GM19099 (cell line): ENCODE measurements around the gene SLC12A3.

Source experiments
- POLR2A ChIP-seq: IDR thresholded peaks from 3 replicates; pipeline ENCODE4 v1.6.1; 2011; ENCODE audit warnings: low read depth; ENCODE audit not compliant: insufficient read length; ENCODE audit errors: extremely low read depth

The SLC12A3 gene

DNA sequence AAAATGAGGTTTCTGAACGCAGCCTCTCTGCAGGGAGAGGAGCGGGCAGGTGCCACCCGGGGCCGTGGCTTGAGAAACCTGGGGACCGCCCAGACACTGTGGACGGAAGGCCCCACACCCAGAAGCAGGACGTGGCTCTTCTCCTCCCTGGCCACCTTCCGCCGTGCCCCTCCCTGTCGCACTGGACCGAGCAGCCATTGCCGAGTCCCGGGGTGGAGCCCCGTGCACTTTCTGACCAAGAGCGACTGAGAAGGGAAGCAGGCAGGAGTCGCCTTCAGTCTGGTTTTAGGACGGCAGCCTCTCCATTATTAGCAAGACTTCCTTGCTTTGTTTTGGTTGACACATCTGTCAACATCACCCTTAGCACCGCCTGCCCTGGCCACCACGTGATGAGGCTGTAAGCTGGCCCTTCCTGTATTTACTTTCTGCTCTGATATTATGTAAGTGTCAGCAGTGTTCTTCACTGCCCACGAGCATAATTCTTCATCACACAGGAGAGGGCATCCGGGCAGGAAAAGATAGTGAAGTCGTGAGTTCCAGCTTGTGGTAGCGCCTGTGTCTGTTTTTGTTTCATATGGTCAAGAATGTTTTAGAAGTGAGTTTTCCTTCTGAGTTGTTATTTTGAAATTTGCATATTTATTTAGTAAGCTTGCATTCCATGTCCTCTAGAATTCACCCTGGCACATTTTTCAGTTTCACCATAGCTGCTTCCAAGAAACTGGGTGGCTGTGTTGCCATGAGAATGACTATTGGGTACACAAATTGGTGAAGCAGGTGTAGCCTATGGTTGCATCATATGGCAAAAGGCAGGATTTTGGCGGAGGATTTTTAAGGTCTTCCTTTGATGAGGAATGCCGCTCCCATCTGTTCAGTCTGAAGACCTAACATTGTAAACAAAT is 68.0 kb downstream of the SLC12A3 start:
- TF ChIP-seq POLR2A, result no peak

- TF ChIP-seq POLR2A, result no peak
These were observed 69.0 kb downstream of the SLC12A3 start for GRCh38 chr16:56933828-56934598.

DNA sequence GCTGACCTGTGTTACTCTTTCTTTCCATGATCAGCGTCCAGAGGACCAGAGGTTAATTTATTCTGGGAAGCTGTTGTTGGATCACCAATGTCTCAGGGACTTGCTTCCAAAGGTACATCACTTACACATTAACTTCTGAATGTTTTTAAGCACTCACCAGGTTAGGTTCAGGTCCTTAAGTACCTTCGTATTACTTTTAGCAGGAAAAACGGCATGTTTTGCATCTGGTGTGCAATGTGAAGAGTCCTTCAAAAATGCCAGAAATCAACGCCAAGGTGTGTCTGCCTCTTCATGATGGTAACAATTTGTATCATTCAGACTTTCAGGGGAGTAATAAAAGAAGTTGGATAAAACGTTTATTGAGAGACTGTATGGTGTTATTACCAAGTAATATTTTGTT is 70.2 kb downstream of the SLC12A3 start:
- no peak for TF ChIP-seq POLR2A

DNA sequence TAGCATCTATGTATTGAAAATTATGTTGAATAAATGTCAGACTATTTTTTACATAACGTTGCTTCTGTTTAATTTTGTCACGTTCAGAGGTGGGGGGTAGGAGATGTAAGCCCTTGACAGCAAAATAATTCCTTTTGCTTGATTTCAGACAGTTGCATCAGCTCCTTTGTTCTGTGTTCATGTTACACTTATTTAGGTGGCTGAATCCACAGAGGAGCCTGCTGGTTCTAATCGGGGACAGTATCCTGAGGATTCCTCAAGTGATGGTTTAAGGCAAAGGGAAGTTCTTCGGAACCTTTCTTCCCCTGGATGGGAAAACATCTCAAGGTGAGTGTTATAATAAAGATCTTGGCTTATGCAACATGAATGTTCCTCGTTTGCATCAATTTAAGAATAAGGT is 71.5 kb downstream of the SLC12A3 start:
- TF ChIP-seq POLR2A, result no peak

GRCh38 chr16:56936950-56937349 is 71.9 kb downstream of the SLC12A3 start:
- no peak for TF ChIP-seq POLR2A

- TF ChIP-seq POLR2A, result peak; percentile 28
These were observed 73.9 kb downstream of the SLC12A3 start for GRCh38 chr16:56938664-56939513.

- TF ChIP-seq POLR2A, result no peak
These were observed 74.8 kb downstream of the SLC12A3 start for GRCh38 chr16:56939801-56940200.

DNA sequence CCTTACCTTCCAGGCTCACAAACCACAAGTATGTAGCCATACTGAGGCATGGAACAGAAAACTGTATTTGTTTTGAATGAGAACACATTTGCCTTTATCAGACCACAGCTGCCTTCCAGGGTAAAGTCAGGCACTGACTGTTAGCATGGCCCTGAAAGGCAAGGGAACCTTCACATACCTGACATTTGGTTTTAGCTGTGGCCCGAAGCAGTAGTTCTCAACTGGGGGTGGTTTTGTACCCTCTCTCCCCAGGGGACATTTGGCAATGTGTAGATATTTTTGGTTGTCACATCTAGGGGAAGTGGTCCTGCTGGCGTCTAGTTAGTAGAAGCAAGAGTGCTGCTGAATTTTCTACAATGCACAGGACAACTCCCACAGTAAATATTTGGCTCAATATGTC is 76.1 kb downstream of the SLC12A3 start:
- TF ChIP-seq POLR2A, result no peak

DNA sequence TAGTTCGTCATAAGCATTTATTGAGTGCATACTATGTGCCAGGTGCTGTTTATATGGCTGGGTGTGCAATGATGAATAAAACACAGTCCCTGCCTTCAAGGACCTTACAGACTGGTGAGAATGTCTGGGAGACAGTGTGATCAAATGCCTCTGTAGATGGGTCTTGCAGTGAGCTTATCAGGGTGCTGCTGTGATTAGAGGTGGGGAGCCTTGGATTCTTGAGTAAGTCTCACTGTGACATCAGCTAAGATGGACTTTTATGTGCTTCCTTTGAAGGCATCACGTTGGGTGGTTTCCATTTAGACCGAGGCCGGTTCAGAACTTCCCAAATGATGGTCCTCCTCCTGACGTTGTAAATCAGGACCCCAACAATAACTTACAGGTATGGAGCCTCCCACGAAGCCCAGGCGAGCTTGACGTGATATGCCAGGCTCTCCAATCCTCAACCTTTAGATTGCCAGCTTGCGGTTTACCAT is 76.9 kb downstream of the SLC12A3 start:
- peak; percentile 33 for TF ChIP-seq POLR2A

DNA sequence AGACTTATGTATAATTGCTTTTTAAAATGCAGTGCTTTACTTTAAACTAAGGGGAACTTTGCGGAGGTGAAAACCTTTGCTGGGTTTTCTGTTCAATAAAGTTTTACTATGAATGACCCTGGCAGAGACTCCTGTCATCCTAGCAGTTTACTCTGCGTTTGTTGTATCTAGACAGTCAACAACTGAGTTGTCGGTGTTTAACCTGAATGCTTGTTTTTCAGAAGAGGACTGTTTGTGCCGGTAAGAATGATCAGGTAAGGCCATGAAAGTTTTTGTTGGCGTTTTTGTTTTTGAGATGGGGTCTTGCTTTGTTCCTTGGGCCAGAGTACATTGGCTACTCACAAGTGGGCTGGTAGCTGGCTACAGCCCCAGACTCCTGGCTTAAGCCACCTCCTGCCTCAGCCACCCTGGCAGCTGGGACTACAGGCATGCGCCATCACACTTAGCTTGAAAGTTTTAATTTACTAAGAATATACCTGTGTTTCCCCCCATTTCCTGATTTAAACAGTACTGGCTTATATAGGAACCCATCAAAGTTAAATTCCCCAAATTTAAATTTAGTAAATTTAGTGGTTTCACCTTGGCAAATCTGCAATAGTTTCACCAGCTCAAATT is 78.9 kb downstream of the SLC12A3 start:
- TF ChIP-seq POLR2A, result no peak

DNA sequence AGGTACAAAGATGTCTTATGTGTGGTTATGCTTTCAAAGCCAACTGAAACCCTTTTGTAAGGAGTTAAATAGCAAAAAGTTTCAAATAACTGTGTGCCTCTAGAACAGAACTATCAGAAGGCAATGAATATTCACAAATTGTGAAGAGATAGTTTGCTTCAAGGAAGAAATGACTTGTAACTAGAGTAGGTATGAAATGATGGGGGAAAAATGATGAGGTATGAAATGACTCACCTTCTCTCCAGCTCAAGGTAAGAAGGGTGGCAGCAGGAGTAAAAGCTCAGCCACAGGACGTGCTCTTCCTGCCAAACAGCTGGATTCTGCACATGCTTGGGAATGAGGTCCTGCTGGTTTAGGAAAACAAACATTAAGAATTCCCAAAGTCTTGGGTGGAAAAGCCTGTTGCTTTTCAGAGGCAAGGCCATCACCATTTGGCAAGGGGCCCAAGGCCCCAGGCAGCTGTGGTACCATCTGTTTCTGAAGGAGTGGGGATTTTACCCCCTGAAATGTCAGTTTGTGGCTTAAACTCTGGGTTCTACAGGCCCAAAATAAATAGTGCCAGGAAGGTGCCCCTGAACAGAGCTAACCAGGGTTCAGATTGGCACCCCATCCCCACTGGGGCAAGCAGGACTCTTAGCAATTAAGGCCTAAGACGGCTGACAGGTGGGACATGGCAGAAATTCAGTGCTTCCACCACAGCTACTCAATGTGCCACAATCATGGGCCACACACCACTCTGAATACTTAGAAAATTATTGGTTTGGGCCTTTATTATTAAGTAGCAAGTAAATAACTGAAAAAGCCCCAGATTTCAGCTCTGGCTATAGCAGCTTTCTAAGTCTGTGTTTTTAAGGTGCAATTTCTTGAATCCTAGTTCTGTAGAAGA is 80.2 kb downstream of the SLC12A3 start:
- TF ChIP-seq POLR2A, result no peak

- TF ChIP-seq POLR2A, result no peak
These were observed 81.0 kb downstream of the SLC12A3 start for GRCh38 chr16:56945847-56946527.

GRCh38 chr16:56946767-56947603 is 82.0 kb downstream of the SLC12A3 start:
- TF ChIP-seq POLR2A, result no peak

DNA sequence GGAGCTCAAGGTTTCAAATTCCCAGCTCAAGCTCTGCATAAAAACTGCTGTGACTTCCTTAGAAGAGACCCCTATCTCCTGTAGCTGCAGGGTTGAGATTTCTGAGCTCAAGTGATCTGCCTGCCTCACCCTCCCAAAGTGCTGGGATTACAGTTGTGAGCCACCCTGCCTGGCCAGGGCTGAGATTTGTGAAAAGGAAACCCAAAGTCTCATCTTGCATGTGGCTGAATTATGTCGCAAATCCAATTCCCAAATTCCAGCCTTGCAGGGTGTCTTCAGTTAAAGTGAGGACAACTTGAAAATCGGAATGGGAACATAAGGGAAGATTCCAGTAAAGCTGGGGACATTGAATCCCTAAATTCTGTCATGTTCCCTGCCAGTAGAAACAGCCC is 82.6 kb downstream of the SLC12A3 start:
- no peak for TF ChIP-seq POLR2A
